Measurements from ENCODE around the gene NEK6. TPM values are rescaled to one million over a fixed set of nuclear protein-coding genes. Genes with fewer than 3 reads are reported as not detected.

NEK6 gene
- total RNA-seq, 4 donors from 2014 or later: 25.3 to 53.1 (median 43.3) TPM

GRCh38 chr9:124322618-124323432, 65.1 kb downstream of the NEK6 start:
- TF ChIP-seq CTCF (IDR thresholded peaks at IDR 0.05): no peak
- DNase-seq (ENCODE audit: low spot score in 2 of 2): no peak
- Histone ChIP-seq H3K4me1 (peaks cover 0 to 9% (median 7%) of the 10 kb centered on the region in 4 donors), H3K36me3 (peaks cover 0 to 72% (median 5%) of the 10 kb centered on the region in 3 donors), H3K9me3 (no peaks in the 10 kb centered on the region), H3K27me3 (no peaks in the 10 kb centered on the region), H3K4me3 (no peak overlapping the region), H3K27ac (peak overlapping the region in 3 of 4 donors; percentile 0 to 75 (median 6))
- 80 to 85% methylated on average over 18 of the region's 18 CpGs for WGBS, 2 donors

- no peaks in the 10 kb centered on the region for H3K9me3 ChIP-seq
- H3K4me1 ChIP-seq: peaks cover 0 to 9% (median 7%) of the 10 kb centered on the region in 4 donors
- TF ChIP-seq EP300 (IDR thresholded peaks at IDR 0.05) (no peak), POLR2A (IDR thresholded peaks at IDR 0.05) (no peak), CTCF (IDR thresholded peaks at IDR 0.05) (no peak)
- no peaks in the 10 kb centered on the region for H3K27me3 ChIP-seq
- peaks cover 0 to 78% (median 4%) of the 10 kb centered on the region in 3 donors for H3K36me3 ChIP-seq
- DNase-seq (ENCODE audit: low spot score in 2 of 2): no peak
- no peak overlapping the region for H3K4me3 ChIP-seq
- 86 to 93% methylated on average over 3 to 10 of the region's 10 CpGs for WGBS, 2 donors
- H3K27ac ChIP-seq: peak overlapping the region in 1 of 4 donors; percentile 67
Observed at GRCh38 chr9:124323904-124324303, 66.2 kb downstream of the NEK6 start.

GRCh38 chr9:124325816-124326215, 68.1 kb downstream of the NEK6 start:
- 51 to 72% methylated on average over 4 to 5 of the region's 6 CpGs for WGBS, 2 donors
- Histone ChIP-seq H3K4me1 (peaks cover 0 to 1% (median 0%) of the 10 kb centered on the region in 4 donors), H3K36me3 (peaks cover 0 to 93% (median 5%) of the 10 kb centered on the region in 3 donors), H3K27me3 (no peaks in the 10 kb centered on the region), H3K4me3 (no peak overlapping the region), H3K9me3 (no peaks in the 10 kb centered on the region), H3K27ac (peak overlapping the region in 1 of 4 donors; percentile 67)
- TF ChIP-seq CTCF (IDR thresholded peaks at IDR 0.05): no peak
- DNase-seq (ENCODE audit: low spot score in 2 of 2): no peak

- Histone ChIP-seq H3K4me3 (no peak overlapping the region), H3K4me1 (no peaks in the 10 kb centered on the region), H3K27me3 (no peaks in the 10 kb centered on the region), H3K27ac (peak overlapping the region in 2 of 4 donors; percentile 16 to 67), H3K9me3 (no peaks in the 10 kb centered on the region), H3K36me3 (peaks cover 0 to 95% (median 5%) of the 10 kb centered on the region in 3 donors)
- no peak for DNase-seq (ENCODE audit: low spot score in 2 of 2)
- 89 to 91% methylated on average over 19 to 21 of the region's 21 CpGs for WGBS, 2 donors
- TF ChIP-seq CTCF (IDR thresholded peaks at IDR 0.05): no peak
Observed at GRCh38 chr9:124326378-124326777, 68.6 kb downstream of the NEK6 start.

- no peaks in the 10 kb centered on the region for H3K9me3 ChIP-seq
- TF ChIP-seq CTCF (IDR thresholded peaks at IDR 0.05): no peak
- TF ChIP-seq POLR2A (IDR thresholded peaks at IDR 0.05): no peak
- TF ChIP-seq EP300 (IDR thresholded peaks at IDR 0.05): no peak
- H3K27ac ChIP-seq: peak overlapping the region in 1 of 4 donors; percentile 21
- H3K4me3 ChIP-seq: no peak overlapping the region
- no peak for DNase-seq (ENCODE audit: low spot score in 2 of 2)
- no peaks in the 10 kb centered on the region for H3K4me1 ChIP-seq
- WGBS, 2 donors: 64 to 66% methylated on average over 9 of the region's 9 CpGs
- H3K36me3 ChIP-seq: peaks cover 0 to 95% (median 5%) of the 10 kb centered on the region in 3 donors
- H3K27me3 ChIP-seq: no peaks in the 10 kb centered on the region
Observed at GRCh38 chr9:124327491-124327890, 69.7 kb downstream of the NEK6 start.

Measured in tibial nerve (tissue), 4 donors.